PFSK-1 (cell line): ENCODE measurements around the gene SEZ6L2.

Experiments used
- FOXP2 ChIP-seq: optimal IDR thresholded peaks from 2 replicates; pipeline ENCODE3; 2011; ENCODE audit warnings: borderline replicate concordance, control low read depth, inconsistent platforms; ENCODE audit not compliant: insufficient read depth; ENCODE audit errors: extremely low read length, extremely low read depth
- POLR2AphosphoS5 ChIP-seq: IDR thresholded peaks from 2 replicates; pipeline ENCODE4 v1.6.1; 2012; ENCODE audit warnings: low read depth, mild to moderate bottlenecking, control low read depth, low read length, moderate library complexity
- REST ChIP-seq, 2 experiments: IDR thresholded peaks; 2 replicates each; pipeline versions ENCODE4 v1.6.1 to v1.8.0; 2011 to 2012; ENCODE audit warnings: low read depth in 2 of 2, low read length in 2 of 2, control low read depth in 1 of 2, inconsistent platforms in 1 of 2, mild to moderate bottlenecking in 1 of 2, moderate library complexity in 1 of 2; ENCODE audit not compliant: insufficient read depth in 1 of 2
- SIN3A ChIP-seq: IDR thresholded peaks from 2 replicates; pipeline ENCODE4 v1.6.1; 2012; ENCODE audit warnings: mild to moderate bottlenecking, low read length, moderate library complexity, borderline replicate concordance; ENCODE audit not compliant: insufficient read depth
- TAF1 ChIP-seq: IDR thresholded peaks from 2 replicates; pipeline ENCODE4 v1.6.1; 2012; ENCODE audit warnings: low read length, control low read depth, borderline replicate concordance; ENCODE audit not compliant: insufficient read depth

GRCh38 chr16:29877266-29877961 lies 21.9 kb downstream of the SEZ6L2 start:
- TF ChIP-seq REST (IDR thresholded peaks at IDR 0.05; ENCODE audit: insufficient read depth in 1 of 2, low read depth in 2 of 2, low read length in 2 of 2) = no peak
- no peak for TF ChIP-seq POLR2AphosphoS5
- TF ChIP-seq SIN3A = no peak
- TF ChIP-seq TAF1 = no peak
- no peak for TF ChIP-seq FOXP2
